ENCODE results near the gene PLTP. TPM values are rescaled to one million over a fixed set of nuclear protein-coding genes. Genes with fewer than 3 reads are reported as not detected.
"Not testable (repeated sequence)": the region's sequence is repeated elsewhere in the genome, so short reads cannot be mapped to it uniquely, and the experiment has no call there.

Gene PLTP
- total and polyA plus RNA-seq, 4 donors, result 80.7 to 445 (median 108) TPM

DNA sequence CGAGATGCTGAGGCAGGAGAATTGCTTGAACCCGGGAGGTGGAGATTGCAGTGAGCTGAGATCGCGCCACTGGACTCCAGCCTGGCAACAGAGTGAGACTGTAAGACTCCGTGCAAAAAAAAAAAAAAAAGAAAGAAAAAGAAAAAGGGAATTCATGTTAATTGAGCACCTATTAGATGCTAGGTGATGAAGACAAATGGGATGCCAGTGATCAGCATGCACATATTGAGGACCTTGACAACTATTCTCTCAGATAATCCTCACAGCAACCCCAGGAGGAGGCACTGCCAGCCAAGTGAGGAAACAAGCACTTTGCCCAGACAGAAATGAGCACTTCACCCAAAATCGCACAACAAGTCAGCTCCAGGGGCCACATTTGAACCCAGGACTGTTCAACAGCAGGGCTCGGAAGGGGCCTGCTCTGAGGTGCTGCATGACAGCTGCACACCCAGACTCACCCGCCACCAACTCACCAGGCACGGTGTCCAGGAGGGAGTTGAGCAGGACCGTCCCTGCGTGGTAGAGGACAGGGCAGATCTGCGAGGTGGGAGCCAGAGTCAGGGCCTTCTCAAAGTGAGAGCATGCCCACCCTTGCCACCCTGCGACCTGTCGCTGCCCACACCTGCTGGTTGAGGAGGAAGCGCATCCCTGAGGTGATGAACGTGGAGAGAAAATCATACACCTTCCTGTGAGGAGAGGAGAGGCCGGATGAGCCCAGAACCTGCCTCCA is 4.6 kb downstream of the PLTP start:
- H3K9me3 ChIP-seq (ENCODE audit: control insufficient read depth, low read length), result no peaks in the 10 kb centered on the region
- no peaks in the 10 kb centered on the region for H3K36me3 ChIP-seq (ENCODE audit: control insufficient read depth in 1 of 2, insufficient read depth in 2 of 2, low read length in 1 of 2)
- intact Hi-C loops (cut with DNase I), result no loop called here
- H3K4me1 ChIP-seq (ENCODE audit: control insufficient read depth in 1 of 2, insufficient read depth in 2 of 2, low read length in 2 of 2), result no peaks in the 10 kb centered on the region
- H3K27me3 ChIP-seq (ENCODE audit: control insufficient read depth in 1 of 2, insufficient read depth in 2 of 2, low read length in 1 of 2), result no peaks in the 10 kb centered on the region
- DNase-seq (no peak), ATAC-seq (ENCODE audit: low FRiP score) (no peak)
- H3K27ac ChIP-seq (ENCODE audit: low read depth in 1 of 2, low read length in 2 of 2), result no peak overlapping the region
- 93 to 97% methylated on average over 17 of the region's 17 CpGs for WGBS, 2 donors
- H3K4me3 ChIP-seq (ENCODE audit: low read length in 2 of 2), result no peak overlapping the region

- no peaks in the 10 kb centered on the region for H3K36me3 ChIP-seq (ENCODE audit: control insufficient read depth in 1 of 2, insufficient read depth in 2 of 2, low read length in 1 of 2)
- 81 to 87% methylated on average over 8 of the region's 8 CpGs for WGBS, 2 donors
- no peak overlapping the region for H3K4me3 ChIP-seq (ENCODE audit: low read length in 2 of 2)
- no peaks in the 10 kb centered on the region for H3K9me3 ChIP-seq (ENCODE audit: control insufficient read depth, low read length)
- H3K4me1 ChIP-seq (ENCODE audit: control insufficient read depth in 1 of 2, insufficient read depth in 2 of 2, low read length in 2 of 2), result no peaks in the 10 kb centered on the region
- intact Hi-C loops (cut with DNase I), result no loop called here
- no peaks in the 10 kb centered on the region for H3K27me3 ChIP-seq (ENCODE audit: control insufficient read depth in 1 of 2, insufficient read depth in 2 of 2, low read length in 1 of 2)
- no peak overlapping the region for H3K27ac ChIP-seq (ENCODE audit: low read depth in 1 of 2, low read length in 2 of 2)
- ATAC-seq (ENCODE audit: low FRiP score) (no peak), DNase-seq (no peak)
Observed at GRCh38 chr20:45905505-45906079, 6.4 kb downstream of the PLTP start.

DNA sequence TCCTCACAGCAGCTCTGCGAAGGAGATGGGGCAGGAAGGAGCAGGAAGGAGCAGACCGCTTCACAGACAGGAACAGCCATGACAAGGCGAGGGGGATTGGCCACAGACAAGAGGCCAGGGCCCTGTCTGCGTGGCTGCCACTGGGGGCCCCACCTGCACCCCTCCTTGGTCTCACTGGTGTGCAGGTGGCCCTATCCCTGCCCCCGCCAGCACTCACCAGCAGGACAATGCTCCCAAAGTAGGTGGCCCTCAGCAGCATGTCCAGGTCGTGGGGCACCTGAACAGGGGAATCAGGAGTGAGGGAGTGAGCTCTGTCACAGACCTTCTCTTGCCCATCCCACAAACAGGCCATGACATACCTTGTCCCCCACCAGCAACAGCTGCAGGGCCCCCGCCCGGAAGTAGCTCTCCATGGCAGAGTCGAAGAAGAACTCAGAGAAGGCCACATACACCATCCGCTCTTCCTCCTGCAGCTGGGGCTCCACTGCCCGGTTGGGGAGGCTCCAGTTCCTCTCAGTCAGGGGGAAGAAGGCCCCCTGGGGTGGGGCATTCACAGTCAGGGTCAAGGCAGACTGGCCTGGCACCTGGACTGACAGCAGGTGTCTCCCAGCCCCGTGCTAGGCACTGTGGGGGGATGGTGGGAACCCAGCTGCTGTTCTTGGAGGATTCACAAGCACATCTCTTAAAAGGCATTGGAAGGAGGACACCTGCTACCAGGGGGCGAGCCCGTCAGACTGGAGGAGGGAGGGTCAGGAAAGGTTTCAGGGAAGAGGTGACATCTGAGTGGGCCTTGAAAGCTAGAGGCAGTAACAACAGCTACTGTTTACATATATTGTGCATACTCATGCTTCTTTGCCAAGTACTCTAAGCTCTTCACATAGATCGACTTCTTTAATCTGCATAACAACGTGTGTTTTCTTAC is 7.1 kb downstream of the PLTP start:
- Histone ChIP-seq H3K27me3 (ENCODE audit: control insufficient read depth in 1 of 2, insufficient read depth in 2 of 2, low read length in 1 of 2) (no peaks in the 10 kb centered on the region), H3K36me3 (ENCODE audit: control insufficient read depth in 1 of 2, insufficient read depth in 2 of 2, low read length in 1 of 2) (no peaks in the 10 kb centered on the region), H3K4me3 (ENCODE audit: low read length in 2 of 2) (no peak overlapping the region), H3K4me1 (ENCODE audit: control insufficient read depth in 1 of 2, insufficient read depth in 2 of 2, low read length in 2 of 2) (no peaks in the 10 kb centered on the region), H3K27ac (ENCODE audit: low read depth in 1 of 2, low read length in 2 of 2) (no peak overlapping the region), H3K9me3 (ENCODE audit: control insufficient read depth, low read length) (no peaks in the 10 kb centered on the region)
- no peak for DNase-seq
- no peak for ATAC-seq (ENCODE audit: low FRiP score)
- intact Hi-C loops (cut with DNase I), result no loop called here
- 88 to 89% methylated on average over 16 of the region's 16 CpGs for WGBS, 2 donors

- Histone ChIP-seq H3K4me1 (ENCODE audit: control insufficient read depth in 1 of 2, insufficient read depth in 2 of 2, low read length in 2 of 2) (no peaks in the 10 kb centered on the region), H3K27ac (ENCODE audit: low read depth in 1 of 2, low read length in 2 of 2) (no peak overlapping the region), H3K36me3 (ENCODE audit: control insufficient read depth in 1 of 2, insufficient read depth in 2 of 2, low read length in 1 of 2) (no peaks in the 10 kb centered on the region), H3K4me3 (ENCODE audit: low read length in 2 of 2) (no peak overlapping the region), H3K9me3 (ENCODE audit: control insufficient read depth, low read length) (no peaks in the 10 kb centered on the region), H3K27me3 (ENCODE audit: control insufficient read depth in 1 of 2, insufficient read depth in 2 of 2, low read length in 1 of 2) (no peaks in the 10 kb centered on the region)
- DNase-seq (no peak), ATAC-seq (ENCODE audit: low FRiP score) (no peak)
- intact Hi-C loops (cut with DNase I), result no loop called here
- 92 to 94% methylated on average over 14 of the region's 14 CpGs for WGBS, 2 donors
Observed at GRCh38 chr20:45902199-45902701, 9.7 kb downstream of the PLTP start.

GRCh38 chr20:45901332-45901731 is 10.6 kb downstream of the PLTP start:
- H3K4me1 ChIP-seq (ENCODE audit: control insufficient read depth in 1 of 2, insufficient read depth in 2 of 2, low read length in 2 of 2); H3K9me3 ChIP-seq (ENCODE audit: control insufficient read depth, low read length); ATAC-seq (ENCODE audit: low FRiP score); intact Hi-C loops (cut with DNase I); H3K27me3 ChIP-seq (ENCODE audit: control insufficient read depth in 1 of 2, insufficient read depth in 2 of 2, low read length in 1 of 2); DNase-seq; H3K4me3 ChIP-seq (ENCODE audit: low read length in 2 of 2); H3K27ac ChIP-seq (ENCODE audit: low read depth in 1 of 2, low read length in 2 of 2); H3K36me3 ChIP-seq (ENCODE audit: control insufficient read depth in 1 of 2, insufficient read depth in 2 of 2, low read length in 1 of 2): not testable (repeated sequence)
- WGBS, 2 donors, result 84 to 93% methylated on average over 6 of the region's 6 CpGs

DNA sequence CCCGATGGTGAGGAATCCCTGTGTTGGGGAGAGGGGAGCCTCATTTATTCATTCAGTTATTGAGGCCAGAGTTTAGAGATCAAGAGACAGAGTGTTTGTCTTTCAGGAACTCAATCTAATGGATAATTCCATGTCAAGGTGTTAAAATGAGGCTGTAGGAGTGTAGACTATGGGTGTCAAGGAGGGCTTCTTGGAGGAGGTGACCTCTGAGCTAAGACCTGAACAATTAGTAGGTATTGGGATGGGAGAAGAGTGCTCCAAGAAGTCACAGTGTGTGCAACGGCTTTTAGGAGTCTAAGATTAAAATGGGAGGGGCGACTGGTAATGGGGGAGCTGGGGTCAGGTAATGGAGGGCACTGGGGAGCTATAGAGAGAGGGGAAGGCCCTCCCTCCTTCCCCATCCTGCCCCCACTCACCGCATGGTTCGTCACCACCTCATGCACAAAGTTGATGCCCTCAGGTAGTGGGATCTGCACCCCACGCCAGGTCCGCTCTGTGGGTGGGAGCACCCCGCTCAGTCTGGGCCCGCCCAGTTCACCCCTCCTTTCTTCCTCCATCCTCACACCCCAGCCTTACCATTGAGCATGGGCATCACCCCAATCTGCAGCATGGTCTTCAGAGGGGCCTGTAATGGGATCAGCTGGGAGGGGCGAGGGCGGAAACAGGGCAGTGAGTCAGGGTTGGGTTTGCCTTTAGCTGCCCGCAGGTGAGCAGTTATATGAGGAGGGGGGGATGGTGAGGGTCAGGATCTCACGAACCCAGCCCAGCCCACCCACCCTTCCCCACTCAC is 12.7 kb downstream of the PLTP start:
- Histone ChIP-seq H3K27me3 (ENCODE audit: control insufficient read depth in 1 of 2, insufficient read depth in 2 of 2, low read length in 1 of 2) (no peaks in the 10 kb centered on the region), H3K27ac (ENCODE audit: low read depth in 1 of 2, low read length in 2 of 2) (no peak overlapping the region), H3K36me3 (ENCODE audit: control insufficient read depth in 1 of 2, insufficient read depth in 2 of 2, low read length in 1 of 2) (peaks cover 0 to 2% of the 10 kb centered on the region in 2 donors), H3K4me1 (ENCODE audit: control insufficient read depth in 1 of 2, insufficient read depth in 2 of 2, low read length in 2 of 2) (no peaks in the 10 kb centered on the region), H3K9me3 (ENCODE audit: control insufficient read depth, low read length) (no peaks in the 10 kb centered on the region), H3K4me3 (ENCODE audit: low read length in 2 of 2) (no peak overlapping the region)
- intact Hi-C loops (cut with DNase I), result no loop called here
- WGBS, 2 donors, result 86 to 87% methylated on average over 13 of the region's 13 CpGs
- ATAC-seq (ENCODE audit: low FRiP score) (peak; percentile 8), DNase-seq (no peak)

GRCh38 chr20:45898285-45898684 is 13.7 kb downstream of the PLTP start:
- no peak for ATAC-seq (ENCODE audit: low FRiP score)
- Histone ChIP-seq H3K36me3 (ENCODE audit: control insufficient read depth in 1 of 2, insufficient read depth in 2 of 2, low read length in 1 of 2) (peaks cover 0 to 2% of the 10 kb centered on the region in 2 donors), H3K4me1 (ENCODE audit: control insufficient read depth in 1 of 2, insufficient read depth in 2 of 2, low read length in 2 of 2) (no peaks in the 10 kb centered on the region), H3K27ac (ENCODE audit: low read depth in 1 of 2, low read length in 2 of 2) (no peak overlapping the region), H3K9me3 (ENCODE audit: control insufficient read depth, low read length) (no peaks in the 10 kb centered on the region), H3K4me3 (ENCODE audit: low read length in 2 of 2) (no peak overlapping the region), H3K27me3 (ENCODE audit: control insufficient read depth in 1 of 2, insufficient read depth in 2 of 2, low read length in 1 of 2) (no peaks in the 10 kb centered on the region)
- intact Hi-C loops (cut with DNase I), result no loop called here
- 83 to 84% methylated on average over 11 to 12 of the region's 12 CpGs for WGBS, 2 donors
- DNase-seq, result no peak

GRCh38 chr20:45897692-45898091 is 14.3 kb downstream of the PLTP start:
- no peak overlapping the region for H3K27ac ChIP-seq (ENCODE audit: low read depth in 1 of 2, low read length in 2 of 2)
- ATAC-seq (ENCODE audit: low FRiP score) (no peak), DNase-seq (no peak)
- no peak overlapping the region for H3K4me3 ChIP-seq (ENCODE audit: low read length in 2 of 2)
- no peaks in the 10 kb centered on the region for H3K27me3 ChIP-seq (ENCODE audit: control insufficient read depth in 1 of 2, insufficient read depth in 2 of 2, low read length in 1 of 2)
- 92 to 93% methylated on average over 7 of the region's 7 CpGs for WGBS, 2 donors
- no peaks in the 10 kb centered on the region for H3K4me1 ChIP-seq (ENCODE audit: control insufficient read depth in 1 of 2, insufficient read depth in 2 of 2, low read length in 2 of 2)
- H3K36me3 ChIP-seq (ENCODE audit: control insufficient read depth in 1 of 2, insufficient read depth in 2 of 2, low read length in 1 of 2), result peaks cover 0 to 2% of the 10 kb centered on the region in 2 donors
- intact Hi-C loops (cut with DNase I), result no loop called here
- H3K9me3 ChIP-seq (ENCODE audit: control insufficient read depth, low read length), result no peaks in the 10 kb centered on the region

Measured in aorta (tissue), 5 donors.